LNCAP (cell line): ENCODE data around the gene ESYT2.

Experiments used
- TF ChIP-seq, protein P1 (sequence below): fragments of 450-650 bp; IDR thresholded peaks from 2 replicates; pipeline ENCODE4 v1.5.1; 2017; ENCODE audit warnings: mild to moderate bottlenecking

The ESYT2 gene

DNA sequence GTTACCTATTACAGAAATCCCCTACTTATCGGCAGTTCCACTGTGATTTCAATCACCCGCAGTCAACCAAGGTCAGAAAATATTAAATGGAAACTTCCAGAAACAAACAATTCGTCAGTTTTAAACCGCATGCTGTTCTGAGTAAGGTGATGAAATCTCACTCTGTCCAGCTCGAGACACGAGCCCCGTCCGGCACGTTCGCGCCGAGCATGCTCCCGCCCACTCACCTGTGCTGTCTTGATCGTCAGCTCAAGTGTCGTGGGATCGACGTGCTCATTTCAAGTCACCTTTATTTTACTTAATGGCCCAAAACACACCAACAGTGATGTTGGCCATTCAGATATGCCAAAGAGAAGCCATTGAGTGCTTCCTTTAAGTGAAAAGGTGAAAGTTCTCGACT lies 21.2 kb downstream of the ESYT2 start:
- TF ChIP-seq, protein P1, sequence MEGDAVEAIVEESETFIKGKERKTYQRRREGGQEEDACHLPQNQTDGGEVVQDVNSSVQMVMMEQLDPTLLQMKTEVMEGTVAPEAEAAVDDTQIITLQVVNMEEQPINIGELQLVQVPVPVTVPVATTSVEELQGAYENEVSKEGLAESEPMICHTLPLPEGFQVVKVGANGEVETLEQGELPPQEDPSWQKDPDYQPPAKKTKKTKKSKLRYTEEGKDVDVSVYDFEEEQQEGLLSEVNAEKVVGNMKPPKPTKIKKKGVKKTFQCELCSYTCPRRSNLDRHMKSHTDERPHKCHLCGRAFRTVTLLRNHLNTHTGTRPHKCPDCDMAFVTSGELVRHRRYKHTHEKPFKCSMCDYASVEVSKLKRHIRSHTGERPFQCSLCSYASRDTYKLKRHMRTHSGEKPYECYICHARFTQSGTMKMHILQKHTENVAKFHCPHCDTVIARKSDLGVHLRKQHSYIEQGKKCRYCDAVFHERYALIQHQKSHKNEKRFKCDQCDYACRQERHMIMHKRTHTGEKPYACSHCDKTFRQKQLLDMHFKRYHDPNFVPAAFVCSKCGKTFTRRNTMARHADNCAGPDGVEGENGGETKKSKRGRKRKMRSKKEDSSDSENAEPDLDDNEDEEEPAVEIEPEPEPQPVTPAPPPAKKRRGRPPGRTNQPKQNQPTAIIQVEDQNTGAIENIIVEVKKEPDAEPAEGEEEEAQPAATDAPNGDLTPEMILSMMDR = no peak

DNA sequence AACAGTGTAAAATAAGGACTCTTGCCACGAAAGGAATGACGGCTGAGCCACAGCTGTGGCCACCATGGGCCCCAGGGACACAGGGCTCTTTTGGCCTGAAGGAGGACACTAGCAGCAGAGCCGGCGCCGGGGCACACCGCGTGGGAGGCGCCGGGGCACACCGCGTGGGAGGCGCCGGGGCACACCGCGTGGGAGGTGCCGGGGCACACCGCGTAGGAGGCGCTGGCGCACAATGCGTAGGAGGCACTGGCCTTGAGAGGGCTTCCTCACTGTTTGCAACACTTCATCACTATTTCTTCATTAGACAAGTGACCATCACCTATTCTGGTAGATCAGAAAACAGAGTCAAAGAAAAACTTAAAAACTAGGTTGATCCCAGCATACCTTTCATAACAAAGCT lies 23.4 kb downstream of the ESYT2 start:
- TF ChIP-seq, protein P1 = no peak

DNA sequence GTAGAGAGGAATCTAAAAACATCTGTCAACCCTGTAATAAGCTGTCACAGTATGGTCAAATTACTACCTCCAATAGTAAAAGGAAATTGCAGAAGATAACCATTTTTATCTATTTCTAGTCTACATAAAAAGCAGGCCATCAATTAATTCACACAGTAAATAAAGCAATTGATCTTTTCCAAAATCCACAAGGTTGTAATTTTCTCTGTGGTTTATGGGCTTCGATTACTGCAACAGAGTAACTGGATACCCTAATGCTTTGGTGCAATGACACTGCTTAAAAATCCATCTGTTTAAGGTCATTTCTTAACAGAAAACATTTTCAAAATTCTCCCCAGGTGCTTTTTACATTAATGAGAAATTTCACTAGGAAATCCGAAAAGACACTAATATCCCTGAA lies 23.9 kb downstream of the ESYT2 start:
- TF ChIP-seq, protein P1 = no peak

DNA sequence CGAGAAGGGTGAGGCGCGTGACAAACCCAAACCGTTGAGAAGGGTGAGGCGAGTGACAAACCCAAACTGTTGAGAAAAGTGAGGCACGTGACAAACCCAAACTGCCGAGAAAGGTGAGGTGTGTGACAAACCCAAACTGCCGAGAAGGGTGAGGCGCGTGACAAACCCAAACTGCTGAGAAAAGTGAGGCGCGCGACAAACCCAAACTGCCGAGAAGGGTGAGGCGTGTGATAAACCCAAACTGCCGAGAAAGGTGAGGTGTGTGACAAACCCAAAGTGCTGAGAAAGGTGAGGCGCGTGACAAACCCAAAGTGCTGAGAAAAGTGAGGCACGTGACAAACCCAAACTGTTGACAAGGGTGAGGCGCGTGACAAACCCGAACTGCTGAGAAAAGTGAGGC lies 25.0 kb downstream of the ESYT2 start:
- TF ChIP-seq, protein P1 = no peak

DNA sequence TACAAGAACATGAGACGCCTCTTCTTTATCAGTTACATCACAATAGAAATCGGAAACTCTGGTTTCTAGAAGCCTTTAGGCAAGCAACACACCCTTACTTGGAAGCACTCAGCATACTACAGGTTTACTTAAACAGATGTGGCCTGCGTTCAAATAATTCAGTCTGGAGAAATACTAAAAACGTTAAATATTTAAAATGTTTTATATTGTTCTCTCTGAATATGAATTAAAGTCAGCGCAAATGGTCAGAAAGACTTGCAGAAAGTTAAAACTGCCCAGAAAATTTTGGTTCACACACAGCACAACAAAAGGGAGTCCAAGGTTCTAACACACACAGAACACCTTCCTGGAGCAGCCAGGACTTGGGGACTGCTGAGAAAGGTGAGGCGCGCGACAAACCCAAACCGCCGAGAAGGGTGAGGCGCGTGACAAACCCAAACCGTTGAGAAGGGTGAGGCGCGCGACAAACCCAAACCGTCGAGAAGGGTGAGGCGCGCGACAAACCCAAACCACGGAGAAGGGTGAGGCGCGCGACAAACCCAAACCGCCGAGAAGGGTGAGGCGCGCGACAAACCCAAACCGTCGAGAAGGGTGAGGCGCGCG lies 25.8 kb downstream of the ESYT2 start:
- TF ChIP-seq, protein P1 = no peak

DNA sequence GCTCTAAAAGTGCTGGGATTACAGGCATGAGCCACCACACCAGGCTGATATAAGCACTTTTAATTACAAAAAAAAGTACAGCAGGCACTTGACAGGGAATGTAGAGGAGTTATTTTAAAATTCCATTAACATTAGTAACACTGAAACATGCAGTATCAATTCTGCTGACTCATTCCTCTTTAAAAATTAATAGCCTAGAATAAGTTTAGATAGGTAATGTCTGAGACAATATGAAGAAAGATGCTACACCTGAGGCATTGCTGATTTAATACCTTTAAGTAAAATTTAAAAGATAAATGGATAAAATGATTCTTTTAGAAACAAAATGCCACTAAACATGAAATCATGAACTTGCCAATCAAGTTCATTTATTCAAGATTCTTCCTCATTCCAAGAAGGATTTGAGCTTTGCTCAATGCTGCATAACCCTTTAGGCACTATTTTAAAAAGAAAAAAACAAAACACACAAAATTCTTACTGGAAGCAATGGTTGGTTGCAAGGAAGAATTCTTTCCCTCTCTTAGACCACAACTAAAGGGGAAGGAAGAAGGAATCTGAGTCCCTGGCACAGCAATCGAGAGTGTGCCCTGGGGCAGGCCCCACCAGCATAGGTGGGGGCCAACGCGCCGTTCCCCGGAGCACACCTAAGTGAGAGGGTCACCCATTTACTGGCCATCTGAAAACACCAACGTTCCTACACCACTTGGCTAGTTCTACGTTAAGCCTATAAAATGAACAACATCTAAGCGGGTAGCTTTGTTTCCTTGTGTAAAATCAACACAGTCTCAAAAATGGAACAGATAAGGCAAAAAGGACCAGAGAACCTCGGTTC lies 26.6 kb downstream of the ESYT2 start:
- TF ChIP-seq, protein P1 = no peak

DNA sequence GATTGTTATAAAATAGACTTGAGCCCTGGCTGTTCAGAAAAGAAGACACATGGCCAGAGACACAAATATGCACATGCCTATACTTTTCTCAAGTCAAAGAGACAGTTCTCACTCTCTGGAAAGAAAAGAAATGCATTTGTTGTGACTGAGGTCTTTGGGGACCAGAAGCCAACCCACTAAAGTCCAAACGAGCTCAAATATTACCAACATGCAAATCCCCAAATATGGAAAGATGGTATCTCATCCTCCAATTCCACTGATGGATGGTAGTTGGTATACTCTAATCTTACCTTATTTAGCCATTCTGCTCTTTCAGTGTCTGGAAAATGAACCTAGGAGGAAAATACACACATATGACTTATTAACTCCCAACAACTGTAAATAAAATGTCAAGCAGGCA lies 30.6 kb downstream of the ESYT2 start:
- TF ChIP-seq, protein P1 = no peak
